HT-29 (cell line): ENCODE data around the gene TCF12. TPM values are rescaled to one million over a fixed set of nuclear protein-coding genes. Genes with fewer than 3 reads are reported as not detected.

Experiments
- DNase-seq: peaks from one replicate; pipeline ENCODE4 v3.0.0-alpha.2; 2015; ENCODE audit warnings: low spot score
- total RNA-seq: library from RNA; depleted of rRNA; stranded (reverse); fragments of >200 nt; shearing (Covaris generic); gene quantifications from 2 replicates; pipeline ENCODE4 v1.2.3, GENCODE V29; 2014

TCF12 gene
- total RNA-seq, 1 experiment from 2014 or later = 154 TPM

DNA sequence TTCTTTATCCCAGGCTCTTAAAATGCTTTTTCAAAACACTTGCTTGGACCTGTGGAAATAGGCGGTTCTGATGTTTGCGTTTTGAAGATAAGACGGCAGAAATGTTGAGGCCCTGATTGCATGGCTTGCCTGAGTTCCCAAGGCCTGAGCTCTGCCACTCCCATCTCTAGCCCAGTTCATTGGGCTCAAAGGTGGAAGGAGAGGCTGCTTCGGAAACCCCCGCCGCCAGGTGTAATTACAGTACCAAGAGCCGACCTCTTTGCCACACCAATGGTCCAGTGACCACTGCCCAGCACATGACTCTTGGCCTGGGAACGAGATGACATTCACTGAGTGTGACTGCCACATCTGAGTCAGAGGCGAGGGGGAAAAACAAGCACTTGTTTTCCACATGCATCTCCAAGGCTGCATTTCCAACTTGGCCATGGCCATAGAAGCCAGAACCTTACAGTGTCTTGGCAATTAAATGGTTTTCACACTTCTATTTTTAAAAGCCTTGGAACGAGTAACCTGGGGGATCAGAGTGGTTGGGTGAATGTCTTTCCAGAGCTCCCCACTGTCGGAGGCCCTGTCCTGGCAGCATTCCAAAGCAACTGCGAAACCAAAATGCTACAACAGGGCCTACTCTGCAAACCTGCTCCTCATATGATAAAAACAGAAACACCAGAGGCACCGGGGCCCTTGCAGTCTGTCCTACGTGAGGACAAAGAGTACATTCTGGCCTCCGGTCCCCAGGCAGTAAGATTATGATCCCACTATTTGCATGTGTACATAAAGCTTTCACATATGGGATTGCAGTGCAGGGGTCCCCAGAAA lies 394.1 kb downstream of the TCF12 start:
- no peak for DNase-seq

- DNase-seq = no peak
Observed at GRCh38 chr15:57313134-57313483, 394.7 kb downstream of the TCF12 start.

GRCh38 chr15:57314221-57314620 lies 395.8 kb downstream of the TCF12 start:
- no peak for DNase-seq

DNA sequence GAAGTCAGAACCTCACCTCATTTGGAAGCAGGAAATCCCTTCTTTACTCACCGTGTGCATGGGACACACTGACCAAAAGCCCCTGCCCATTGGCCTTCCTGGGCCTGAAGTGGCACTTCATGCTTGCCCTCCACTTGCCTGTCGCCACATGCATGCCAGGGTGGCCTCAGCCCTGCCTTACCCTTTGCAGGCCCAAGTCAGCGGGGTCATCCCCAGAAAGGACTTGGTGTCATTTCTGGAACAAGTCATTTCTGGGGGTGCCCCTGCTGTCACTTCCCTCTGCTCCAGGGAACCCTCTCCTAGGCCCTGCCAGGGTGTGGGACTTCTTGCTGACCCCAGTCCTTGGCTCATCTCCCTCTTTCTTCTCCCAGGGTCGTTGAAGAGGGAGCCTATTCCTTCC lies 398.0 kb downstream of the TCF12 start:
- no peak for DNase-seq

GRCh38 chr15:57319226-57319918 lies 400.9 kb downstream of the TCF12 start:
- DNase-seq = no peak

DNA sequence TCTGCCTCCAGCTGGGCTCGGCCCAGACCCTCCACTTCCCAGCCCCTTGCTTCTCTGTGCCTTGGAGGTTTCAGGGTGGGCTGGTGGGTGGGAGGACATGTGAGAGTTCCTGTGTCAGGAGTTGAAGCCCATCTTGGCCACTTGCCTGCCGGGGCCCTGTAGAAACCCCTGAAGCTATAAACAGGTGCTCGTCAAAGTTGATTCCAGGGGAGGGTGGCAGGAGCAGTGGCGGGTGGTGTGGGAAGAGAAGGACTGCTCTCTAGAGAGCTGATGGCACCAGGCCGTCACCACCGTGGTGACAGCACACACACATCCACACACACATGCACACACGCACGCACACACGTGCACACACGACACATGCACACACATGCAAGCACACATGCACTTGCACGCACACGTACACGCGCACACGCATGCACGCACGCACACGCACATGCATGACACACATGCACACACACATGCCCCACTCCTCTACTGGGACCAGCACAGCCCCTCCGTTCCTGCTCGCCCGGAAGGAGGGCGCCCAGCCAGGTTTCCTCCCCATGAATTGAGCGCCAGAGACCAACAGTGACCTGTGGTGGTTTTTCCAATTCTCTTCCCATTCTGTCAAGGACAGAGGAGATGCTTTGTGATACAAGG lies 401.6 kb downstream of the TCF12 start:
- DNase-seq = no peak

DNA sequence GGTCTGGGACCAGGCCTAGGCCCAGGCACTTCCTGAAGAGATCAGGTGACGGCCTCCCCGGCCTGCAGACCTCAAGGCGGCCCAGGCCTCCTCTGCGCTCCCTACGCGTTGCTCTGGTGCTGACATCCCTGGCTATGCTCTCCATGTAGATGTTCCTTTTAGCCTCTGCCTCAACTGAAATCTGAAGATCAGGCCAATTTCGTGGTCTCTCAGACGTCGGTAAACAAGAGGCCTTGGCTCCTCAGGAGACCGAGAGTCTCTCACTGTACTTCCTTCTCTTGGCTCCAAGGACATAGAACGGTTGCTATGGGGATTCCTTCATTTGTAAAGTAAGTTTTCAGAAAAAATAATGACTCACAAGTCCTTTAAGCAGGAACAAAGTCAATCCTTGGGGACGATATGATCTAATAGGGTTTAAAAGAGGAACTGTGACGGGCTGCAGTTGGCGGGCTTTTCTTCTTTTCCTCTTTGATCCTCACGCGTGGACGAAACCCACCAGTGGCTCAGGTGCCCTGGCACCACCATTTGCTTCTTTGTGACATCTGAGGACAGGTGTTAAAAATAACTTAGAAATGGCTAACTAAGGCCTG lies 402.3 kb downstream of the TCF12 start:
- DNase-seq = no peak

DNA sequence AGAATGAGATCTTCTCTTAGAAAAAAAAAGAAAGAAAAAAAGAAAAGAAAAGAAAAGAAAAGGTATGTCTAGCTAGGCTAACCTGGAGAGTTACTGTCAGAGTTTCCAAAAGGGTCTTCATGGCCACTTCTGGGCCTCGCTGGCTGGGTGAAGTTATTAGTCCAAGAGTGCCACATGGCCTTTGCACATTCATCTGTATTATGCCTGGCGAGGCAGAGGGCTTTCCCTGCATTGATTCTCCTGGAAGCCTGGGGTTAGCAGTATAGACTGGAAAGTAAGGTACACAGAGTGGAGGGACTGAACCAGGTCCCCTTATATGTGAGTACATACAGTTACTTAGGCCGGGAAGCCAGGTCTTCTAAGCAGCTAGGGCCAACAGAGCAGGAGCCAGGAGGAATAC lies 403.0 kb downstream of the TCF12 start:
- DNase-seq = no peak

- no peak for DNase-seq
Observed at GRCh38 chr15:57321973-57322601, 403.6 kb downstream of the TCF12 start.

- no peak for DNase-seq
Observed at GRCh38 chr15:57322602-57323250, 404.3 kb downstream of the TCF12 start.

- DNase-seq = no peak
Observed at GRCh38 chr15:57323299-57323805, 404.9 kb downstream of the TCF12 start.

DNA sequence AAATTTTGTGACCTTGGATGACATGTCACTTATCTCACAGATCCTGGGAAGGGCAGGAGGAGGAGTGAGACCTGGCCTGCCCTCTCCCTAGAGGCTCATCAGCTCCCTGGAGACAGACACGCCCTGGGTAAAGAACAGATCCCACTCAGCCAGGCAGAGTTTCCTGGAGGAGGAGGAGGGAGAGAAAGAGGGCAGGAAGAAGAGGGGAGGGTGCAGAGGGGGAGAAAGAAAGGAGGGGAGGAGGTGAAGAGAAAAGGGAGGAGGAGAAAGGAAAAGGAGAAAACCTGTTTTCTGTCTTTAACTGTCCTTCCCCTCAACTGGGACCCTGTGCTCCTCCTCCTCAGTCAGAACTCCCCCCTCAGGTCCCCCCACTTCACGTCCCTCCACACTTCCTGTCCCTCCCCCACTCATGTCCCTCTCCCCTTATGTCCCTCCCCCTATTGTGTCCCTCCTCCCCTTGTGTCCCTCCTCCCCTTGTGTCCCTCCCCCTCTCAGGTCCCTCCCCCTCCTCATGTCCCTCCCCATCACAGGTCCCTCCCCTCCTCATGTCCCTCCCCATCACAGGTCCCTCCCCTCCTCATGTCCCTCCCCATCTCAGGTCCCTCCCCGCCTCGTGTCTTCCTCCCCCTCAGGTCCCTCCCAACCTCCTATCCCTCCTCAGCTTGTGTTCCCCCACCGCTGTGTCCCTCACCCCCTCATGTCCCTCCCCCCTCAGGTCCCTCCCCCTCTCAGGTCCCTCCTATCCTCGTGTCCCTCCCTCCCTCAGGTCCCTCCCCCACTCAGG lies 405.6 kb downstream of the TCF12 start:
- peak; percentile 55 for DNase-seq

DNA sequence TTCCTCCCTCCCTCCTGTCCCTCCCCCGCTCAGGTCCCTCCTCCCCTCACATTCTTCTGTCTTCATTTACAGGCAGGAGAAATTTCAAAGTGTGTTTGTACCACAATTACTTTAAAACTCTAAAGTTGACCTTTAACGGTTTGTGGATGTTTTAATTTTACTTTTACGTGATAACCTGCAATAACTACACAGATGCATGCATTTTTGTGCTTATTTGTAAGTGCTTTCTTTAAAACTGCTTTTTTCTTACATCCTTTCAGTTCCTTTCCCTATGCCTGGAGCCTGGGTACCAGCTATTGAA lies 406.1 kb downstream of the TCF12 start:
- DNase-seq = no peak

GRCh38 chr15:57324944-57325679 lies 406.7 kb downstream of the TCF12 start:
- no peak for DNase-seq

DNA sequence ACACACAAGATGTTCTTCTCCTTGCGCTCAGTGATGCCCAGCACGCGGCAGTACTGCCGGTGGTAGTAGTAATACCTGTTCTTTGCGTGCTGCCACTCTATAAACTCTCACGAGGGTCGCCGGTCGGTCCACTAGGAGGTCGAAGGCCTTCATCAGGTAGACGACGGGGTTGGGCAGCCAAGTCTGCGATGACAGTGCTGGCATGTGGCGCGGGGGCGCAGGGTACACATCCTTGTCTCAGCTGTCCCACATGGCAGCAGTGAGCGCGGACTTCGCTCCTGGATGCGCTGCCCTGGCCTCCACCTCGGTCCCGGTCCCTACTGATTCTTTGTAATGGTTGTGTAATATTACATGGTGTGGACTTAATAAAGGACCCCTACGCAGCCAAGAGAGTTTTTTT lies 407.8 kb downstream of the TCF12 start:
- no peak for DNase-seq

DNA sequence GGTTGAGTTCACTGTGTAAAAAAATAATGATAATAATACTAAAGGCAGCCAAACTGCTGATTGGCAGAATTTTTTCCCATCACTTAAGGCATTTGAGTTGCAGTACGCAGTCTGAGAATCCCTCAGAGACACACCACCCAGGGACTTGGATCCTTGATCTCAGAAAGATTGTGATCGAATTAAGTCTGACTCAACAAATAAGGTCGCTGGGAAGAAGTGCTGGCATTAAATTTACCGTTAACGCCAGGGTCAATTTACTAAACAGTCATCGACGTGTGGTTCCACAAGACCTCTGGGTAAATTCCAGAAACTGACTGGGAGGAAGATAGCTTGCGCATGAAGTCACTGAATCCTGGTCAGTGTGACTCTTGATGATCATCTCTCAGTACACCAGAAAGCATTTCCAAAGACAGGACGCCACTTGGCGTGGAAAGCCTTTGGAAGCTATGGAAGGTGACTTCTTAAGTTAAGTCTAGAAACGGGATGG lies 409.6 kb downstream of the TCF12 start:
- DNase-seq = no peak

DNA sequence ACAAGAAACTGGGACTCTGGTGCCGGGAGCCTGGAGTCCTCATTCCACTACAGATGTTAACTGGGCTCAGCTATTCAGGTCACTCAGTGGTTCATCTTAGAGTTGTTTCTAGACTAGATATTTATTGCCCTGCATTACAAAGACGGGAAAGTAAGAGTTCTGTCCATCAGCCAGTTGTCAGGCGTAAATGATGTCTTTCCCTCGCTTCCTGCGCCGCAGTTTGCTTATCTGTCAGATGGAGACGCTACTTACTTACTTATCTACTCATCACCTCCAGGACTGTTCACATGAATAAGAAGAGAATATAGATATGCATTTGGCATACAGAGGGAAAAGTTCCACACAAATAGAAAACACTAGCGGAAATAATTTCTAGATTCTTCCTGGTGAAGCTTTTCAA lies 410.0 kb downstream of the TCF12 start:
- no peak for DNase-seq

GRCh38 chr15:57328897-57329296 lies 410.5 kb downstream of the TCF12 start:
- DNase-seq = no peak

GRCh38 chr15:57329582-57330367 lies 411.3 kb downstream of the TCF12 start:
- DNase-seq = no peak
